Posterior vena cava (tissue), 2 donors: ENCODE measurements around the gene RGS3. TPM values are rescaled to one million over a fixed set of nuclear protein-coding genes. Genes with fewer than 3 reads are reported as not detected.

Experiments used
- DNase-seq: peaks from one replicate; pipeline ENCODE4 v3.0.0-alpha.2; 2020; ENCODE audit warnings: low spot score
- intact Hi-C, 2 donors: fragments of 100-400 bp; cut with DNase I; formaldehyde crosslinking; loops; one replicate each; pipeline versions ENCODE4 v1.14.1 to v1.14.2; 2022 to 2023
- total RNA-seq, 2 donors: library from RNA; stranded (reverse); fragmentation: NEBNext Ultra II Directional; extraction: Animal tissue kit (Norgen Biotek cat#: 25700); gene quantifications; one replicate each; pipeline ENCODE4 v1.2.1, GENCODE V29; 2021
- donor health status: DM: yes; HTN: yes; CAD: no.
- donor health status: DM: yes; HTN: yes; CAD: no.

Gene RGS3
- total RNA-seq, 2 donors from 2014 or later = 66.2 to 71.4 TPM

GRCh38 chr9:113598883-113599282, 135.4 kb downstream of the RGS3 start:
- no peak for DNase-seq
- intact Hi-C loops = loop anchor here in 1 of 2 donors (10.0 kb wide), 1 partner anchor 324 kb away; the partner anchor contains the start of genes CDC26 and PRPF4

GRCh38 chr9:113599646-113600022, 136.1 kb downstream of the RGS3 start:
- DNase-seq = no peak
- intact Hi-C loops = loop anchor here in 1 of 2 donors (10.0 kb wide), 1 partner anchor 325 kb away; the partner anchor contains the start of genes CDC26 and PRPF4

GRCh38 chr9:113600023-113600823, 136.7 kb downstream of the RGS3 start:
- no peak for DNase-seq
- intact Hi-C loops = no loop called here

GRCh38 chr9:113600871-113601614, 137.5 kb downstream of the RGS3 start:
- no peak for DNase-seq
- intact Hi-C loops = no loop called here

GRCh38 chr9:113601656-113602055, 138.1 kb downstream of the RGS3 start:
- intact Hi-C loops = no loop called here
- no peak for DNase-seq

- DNase-seq = peak; percentile 96
- intact Hi-C loops = no loop called here
These were observed 138.9 kb downstream of the RGS3 start for GRCh38 chr9:113602126-113603047.

- DNase-seq = no peak
- intact Hi-C loops = no loop called here
These were observed 139.5 kb downstream of the RGS3 start for GRCh38 chr9:113603048-113603375.

- no peak for DNase-seq
- intact Hi-C loops = no loop called here
These were observed 140.2 kb downstream of the RGS3 start for GRCh38 chr9:113603773-113604172.

- intact Hi-C loops = no loop called here
- DNase-seq = no peak
These were observed 140.9 kb downstream of the RGS3 start for GRCh38 chr9:113604393-113604792.

- intact Hi-C loops = no loop called here
- no peak for DNase-seq
These were observed 143.0 kb downstream of the RGS3 start for GRCh38 chr9:113606510-113606909.

GRCh38 chr9:113608082-113608685, 144.7 kb downstream of the RGS3 start:
- intact Hi-C loops = no loop called here
- peak; percentile 31 for DNase-seq

GRCh38 chr9:113609562-113610318, 146.2 kb downstream of the RGS3 start:
- intact Hi-C loops = no loop called here
- peak; percentile 96 for DNase-seq

GRCh38 chr9:113611461-113612215, 148.1 kb downstream of the RGS3 start:
- DNase-seq = peak; percentile 75
- intact Hi-C loops = no loop called here

- intact Hi-C loops = no loop called here
- DNase-seq = no peak
These were observed 148.8 kb downstream of the RGS3 start for GRCh38 chr9:113612216-113612747.

GRCh38 chr9:113612828-113613227, 149.3 kb downstream of the RGS3 start:
- intact Hi-C loops = no loop called here
- peak; percentile 67 for DNase-seq

GRCh38 chr9:113613815-113614413, 150.4 kb downstream of the RGS3 start:
- DNase-seq = peak; percentile 59
- intact Hi-C loops = no loop called here
